HFF-Myc (cell line): ENCODE data around the gene TTPAL.

Source experiments
- DNase-seq: peaks from one replicate; pipeline ENCODE4 v3.0.0-alpha.2; 2011; ENCODE audit warnings: low read depth; ENCODE audit errors: extremely low read depth
- H3K4me3 ChIP-seq: replicated peaks from 2 replicates; pipeline ENCODE4 v1.5.1; 2011; ENCODE audit warnings: low read depth, mild to moderate bottlenecking, control low read depth, low read length
- TF ChIP-seq, protein P1 (sequence below): IDR thresholded peaks from 2 replicates; pipeline ENCODE4 v1.5.1; 2012; ENCODE audit warnings: mild to moderate bottlenecking, low read depth, low read length, control low read depth; ENCODE audit errors: missing control alignments

The TTPAL gene

DNA sequence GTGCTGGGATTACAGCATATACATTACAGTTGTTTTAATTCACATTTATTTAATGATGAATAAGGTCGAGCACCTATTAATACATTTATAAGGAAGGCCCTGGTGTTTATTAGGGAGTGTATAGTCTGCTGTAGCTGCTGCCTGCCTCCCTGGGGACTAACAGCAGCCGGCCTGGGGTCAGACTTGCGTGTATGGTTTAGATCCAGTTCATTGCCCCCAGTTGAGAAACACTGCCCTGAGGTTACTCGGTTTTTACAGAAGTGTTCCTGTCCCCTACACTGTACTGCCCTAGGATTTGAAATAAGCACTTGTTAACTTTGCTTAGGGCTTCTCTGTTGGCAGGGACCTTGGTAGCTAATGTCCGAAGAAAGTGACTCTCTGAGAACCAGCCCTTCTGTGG, 4.0 kb downstream of the TTPAL start:
- TF ChIP-seq, protein P1, sequence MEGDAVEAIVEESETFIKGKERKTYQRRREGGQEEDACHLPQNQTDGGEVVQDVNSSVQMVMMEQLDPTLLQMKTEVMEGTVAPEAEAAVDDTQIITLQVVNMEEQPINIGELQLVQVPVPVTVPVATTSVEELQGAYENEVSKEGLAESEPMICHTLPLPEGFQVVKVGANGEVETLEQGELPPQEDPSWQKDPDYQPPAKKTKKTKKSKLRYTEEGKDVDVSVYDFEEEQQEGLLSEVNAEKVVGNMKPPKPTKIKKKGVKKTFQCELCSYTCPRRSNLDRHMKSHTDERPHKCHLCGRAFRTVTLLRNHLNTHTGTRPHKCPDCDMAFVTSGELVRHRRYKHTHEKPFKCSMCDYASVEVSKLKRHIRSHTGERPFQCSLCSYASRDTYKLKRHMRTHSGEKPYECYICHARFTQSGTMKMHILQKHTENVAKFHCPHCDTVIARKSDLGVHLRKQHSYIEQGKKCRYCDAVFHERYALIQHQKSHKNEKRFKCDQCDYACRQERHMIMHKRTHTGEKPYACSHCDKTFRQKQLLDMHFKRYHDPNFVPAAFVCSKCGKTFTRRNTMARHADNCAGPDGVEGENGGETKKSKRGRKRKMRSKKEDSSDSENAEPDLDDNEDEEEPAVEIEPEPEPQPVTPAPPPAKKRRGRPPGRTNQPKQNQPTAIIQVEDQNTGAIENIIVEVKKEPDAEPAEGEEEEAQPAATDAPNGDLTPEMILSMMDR = no peak
- H3K4me3 ChIP-seq = no peak overlapping the region
- DNase-seq = no peak

DNA sequence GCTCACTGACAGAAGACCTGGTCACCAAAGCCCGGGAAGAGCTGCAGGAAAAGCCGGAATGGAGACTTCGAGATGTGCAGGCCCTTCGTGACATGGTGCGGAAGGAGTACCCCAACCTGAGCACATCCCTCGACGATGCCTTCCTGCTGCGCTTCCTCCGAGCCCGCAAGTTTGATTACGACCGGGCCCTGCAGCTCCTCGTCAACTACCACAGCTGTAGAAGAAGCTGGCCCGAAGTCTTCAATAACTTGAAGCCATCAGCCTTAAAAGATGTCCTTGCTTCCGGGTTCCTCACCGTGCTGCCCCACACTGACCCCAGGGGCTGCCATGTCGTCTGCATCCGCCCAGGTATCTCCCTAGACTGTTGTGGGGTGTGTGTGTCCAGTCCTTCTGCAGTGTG, 4.4 kb downstream of the TTPAL start:
- no peak for DNase-seq
- no peak overlapping the region for H3K4me3 ChIP-seq
- TF ChIP-seq, protein P1 = no peak

DNA sequence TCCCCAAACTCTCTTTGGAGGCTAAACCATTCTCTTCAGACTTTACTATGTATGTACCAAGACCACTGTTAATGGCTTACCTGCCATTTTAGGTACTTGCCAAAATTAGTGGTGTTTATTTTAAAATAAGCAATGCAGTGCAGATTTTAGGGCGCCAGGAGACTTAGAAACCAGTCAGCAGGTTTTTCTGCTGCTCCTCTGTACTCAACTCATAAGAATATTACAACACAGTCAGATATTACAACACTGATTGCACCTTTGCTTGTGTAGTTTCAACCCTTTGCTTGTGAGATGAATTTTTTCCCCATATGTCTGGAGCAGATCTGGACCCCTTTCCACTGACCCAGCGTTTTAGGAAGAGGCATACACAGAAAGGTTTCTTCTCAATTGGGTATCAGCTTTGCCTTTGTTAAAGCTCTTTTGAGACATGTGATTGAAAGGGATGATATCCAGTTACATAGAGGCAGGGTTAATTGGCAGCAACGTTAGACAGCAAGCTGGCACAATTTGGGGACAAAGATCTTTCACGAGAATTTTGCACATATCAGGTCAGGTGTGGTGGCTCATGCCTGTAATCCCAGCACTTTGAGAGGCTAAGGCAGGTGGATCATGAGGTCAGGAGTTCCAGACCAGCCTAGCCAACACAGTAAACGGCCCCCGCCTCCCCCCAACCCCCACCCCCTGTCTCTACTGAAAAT, 6.2 kb downstream of the TTPAL start:
- TF ChIP-seq, protein P1 = no peak
- DNase-seq = no peak
- H3K4me3 ChIP-seq = no peak overlapping the region

DNA sequence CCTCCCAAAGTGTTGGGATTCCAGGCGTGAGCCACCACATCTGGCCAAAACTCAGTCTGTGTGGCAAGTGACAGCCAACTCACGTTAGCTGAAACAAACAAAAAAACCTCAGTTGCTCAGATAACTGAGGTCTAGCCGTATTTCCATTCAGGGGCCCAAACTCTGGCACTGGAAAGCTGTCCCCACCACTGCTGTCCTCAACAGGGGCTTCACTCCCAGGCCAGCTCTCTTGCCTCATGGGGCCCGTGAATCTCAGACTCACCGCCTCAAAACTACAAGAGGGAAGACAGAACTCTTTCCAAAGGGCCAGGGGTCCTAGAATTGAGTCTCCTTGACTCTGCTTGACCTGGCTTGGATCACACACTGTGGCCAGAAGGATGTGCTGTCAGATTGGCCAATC, 7.4 kb downstream of the TTPAL start:
- TF ChIP-seq, protein P1 = no peak
- H3K4me3 ChIP-seq = no peak overlapping the region
- no peak for DNase-seq

DNA sequence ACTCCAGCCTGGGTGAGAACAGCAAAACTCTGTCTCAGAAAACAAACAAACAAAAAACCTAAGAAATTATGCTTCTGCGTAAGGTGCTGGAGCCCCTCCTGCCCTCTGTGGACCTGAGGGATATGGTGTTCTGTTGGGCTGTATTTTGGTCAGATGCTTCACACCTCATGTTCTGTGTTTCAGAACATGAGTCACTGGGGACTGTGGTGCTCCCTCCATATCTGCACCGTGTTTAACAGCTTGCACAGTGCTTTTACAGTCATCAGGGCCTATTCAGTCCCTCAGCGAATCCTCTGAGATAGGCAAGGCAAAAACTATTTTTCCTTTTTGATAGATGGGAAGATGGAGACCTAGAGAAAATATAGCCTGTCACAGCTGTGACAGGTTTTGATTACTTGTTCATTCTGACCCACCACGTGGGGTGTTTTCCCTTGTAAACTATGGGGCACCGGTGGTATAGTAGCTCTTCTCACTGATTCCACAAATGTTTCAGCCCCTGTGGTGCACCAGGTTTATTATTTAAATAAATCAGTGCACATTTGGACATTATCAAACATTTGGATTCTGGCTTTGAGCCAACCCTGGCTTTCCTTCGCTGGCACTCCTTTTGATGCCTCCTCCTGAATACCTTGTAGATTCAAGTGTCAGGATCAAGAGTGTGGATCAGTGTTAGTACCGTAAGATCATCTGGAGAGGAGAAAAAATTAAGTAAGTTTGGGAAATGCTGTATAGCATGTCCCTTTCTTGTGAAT, 9.6 kb downstream of the TTPAL start:
- no peak for DNase-seq
- H3K4me3 ChIP-seq = no peak overlapping the region
- TF ChIP-seq, protein P1 = no peak

DNA sequence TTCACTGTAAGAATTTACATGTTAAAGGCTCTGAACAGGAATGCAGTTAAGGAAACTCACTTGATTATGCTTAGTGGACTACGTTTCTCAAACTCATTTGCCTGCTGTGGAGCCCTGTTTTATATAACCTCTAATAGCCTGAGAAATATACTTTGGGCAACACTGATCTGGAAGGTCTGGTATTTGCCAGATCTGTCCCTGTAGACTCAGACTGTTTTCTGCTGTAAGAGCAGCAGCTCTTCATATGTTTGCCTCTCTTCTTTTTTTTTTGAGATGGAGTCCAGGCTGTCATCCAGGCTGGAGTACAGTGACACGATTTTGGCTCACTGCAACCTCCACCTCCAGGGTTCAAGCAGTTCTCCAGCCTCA, 10.1 kb downstream of the TTPAL start:
- H3K4me3 ChIP-seq = no peak overlapping the region
- TF ChIP-seq, protein P1 = no peak
- no peak for DNase-seq
